CD14-positive monocyte (primary cell): ENCODE results near the gene CIRBP. TPM values are rescaled to one million over a fixed set of nuclear protein-coding genes. Genes with fewer than 3 reads are reported as not detected.

Experiments used
- DNase-seq, 3 donors: peaks; one replicate each; pipeline ENCODE4 v3.0.0-alpha.2; 2011 to 2022
- H2AFZ ChIP-seq: 2 replicates; pipeline ENCODE4 v1.6.0; 2012; ENCODE audit warnings: mild to moderate bottlenecking, low read depth, low read length, inconsistent platforms; ENCODE audit not compliant: insufficient read depth, poor library complexity, severe bottlenecking
- H3K27ac ChIP-seq, 2 donors: 1 replicate in 1 of 2; 2 replicates in 1 of 2; pipeline ENCODE4 v1.5.1; 2012 to 2013; ENCODE audit warnings: low read length in 2 of 2, control low read depth in 1 of 2, inconsistent platforms in 1 of 2, low read depth in 1 of 2, mild to moderate bottlenecking in 1 of 2
- H3K27me3 ChIP-seq, 2 donors: one replicate each; pipeline versions ENCODE4 v1.6.0 to v1.6.1; 2011 to 2013; ENCODE audit warnings: low read length in 2 of 2; ENCODE audit not compliant: control insufficient read depth in 2 of 2, insufficient read depth in 2 of 2
- H3K36me3 ChIP-seq, 2 donors: replicated peaks in 1 of 2; 1 replicate in 1 of 2; 2 replicates in 1 of 2; pipeline versions ENCODE4 v1.5.1 to v1.6.1; 2012 to 2013; ENCODE audit warnings: low read length in 2 of 2, control low read depth in 1 of 2, inconsistent platforms in 1 of 2, mild to moderate bottlenecking in 1 of 2; ENCODE audit not compliant: insufficient read depth in 2 of 2, control insufficient read depth in 1 of 2
- H3K4me1 ChIP-seq, 2 donors: 1 replicate in 1 of 2; 2 replicates in 1 of 2; pipeline versions ENCODE4 v1.5.1 to v1.6.1; 2012 to 2013; ENCODE audit warnings: low read length in 2 of 2, control low read depth in 1 of 2, inconsistent platforms in 1 of 2, mild to moderate bottlenecking in 1 of 2, moderate library complexity in 1 of 2; ENCODE audit not compliant: insufficient read depth in 2 of 2, control insufficient read depth in 1 of 2
- H3K4me2 ChIP-seq: replicated peaks from 2 replicates; pipeline ENCODE3; 2012; ENCODE audit warnings: low read length, moderate library complexity, mild to moderate bottlenecking; ENCODE audit not compliant: poor library complexity, severe bottlenecking; ENCODE audit errors: extremely low read depth
- H3K4me3 ChIP-seq, 3 experiments: fragments of 200-600 bp in 1 of 3; sonication (generic) in 1 of 3; replicated peaks in 1 of 3; 1 replicate in 2 of 3; 2 replicates in 1 of 3; pipeline ENCODE4 v1.5.1; 2011 to 2013; ENCODE audit warnings: low read length in 3 of 3, mild to moderate bottlenecking in 3 of 3, control low read depth in 2 of 3, low read depth in 2 of 3, inconsistent platforms in 1 of 3, moderate library complexity in 1 of 3
- H3K79me2 ChIP-seq: 2 replicates; pipeline ENCODE4 v1.6.0; 2012; ENCODE audit warnings: mild to moderate bottlenecking, control low read depth, inconsistent platforms, low read length, moderate library complexity; ENCODE audit not compliant: insufficient read depth
- H3K9ac ChIP-seq: 2 replicates; pipeline ENCODE4 v1.6.0; 2017; ENCODE audit warnings: low read length, mild to moderate bottlenecking; ENCODE audit not compliant: insufficient read depth, poor library complexity, severe bottlenecking
- H3K9me3 ChIP-seq, 2 donors: replicated peaks in 1 of 2; 1 replicate in 1 of 2; 2 replicates in 1 of 2; pipeline versions ENCODE4 v1.5.1 to v1.6.1; 2012 to 2013; ENCODE audit warnings: low read length in 2 of 2, control low read depth in 1 of 2; ENCODE audit not compliant: control insufficient read depth in 1 of 2, insufficient read depth in 1 of 2
- H4K20me1 ChIP-seq: 2 replicates; pipeline ENCODE4 v1.6.0; 2012; ENCODE audit warnings: mild to moderate bottlenecking, low read length, control low read depth, moderate library complexity; ENCODE audit not compliant: insufficient read depth
- H3K27ac Mint-ChIP-seq, 7 donors: one replicate each; pipeline ENCODE4 v1.8.0; 2020; ENCODE audit warnings: mild to moderate bottlenecking in 7 of 7, mixed read lengths in 7 of 7, moderate library complexity in 6 of 7, inconsistent platforms in 2 of 7
- H3K27me3 Mint-ChIP-seq, 3 donors: one replicate each; pipeline ENCODE4 v1.8.0; 2021 to 2022; ENCODE audit warnings: low read depth in 3 of 3, mild to moderate bottlenecking in 3 of 3, mixed read lengths in 3 of 3, moderate library complexity in 3 of 3, inconsistent platforms in 1 of 3
- H3K36me3 Mint-ChIP-seq, 2 donors: one replicate each; pipeline ENCODE4 v1.8.0; 2020; ENCODE audit warnings: mixed read lengths in 2 of 2, inconsistent platforms in 1 of 2, mild to moderate bottlenecking in 1 of 2
- H3K4me1 Mint-ChIP-seq: one replicate; pipeline ENCODE4 v1.8.0; 2020; ENCODE audit warnings: mild to moderate bottlenecking, mixed read lengths
- H3K4me3 Mint-ChIP-seq, 2 donors: one replicate each; pipeline ENCODE4 v1.8.0; 2020; ENCODE audit warnings: mild to moderate bottlenecking in 2 of 2, mixed read lengths in 2 of 2, moderate library complexity in 1 of 2
- H3K9me3 Mint-ChIP-seq, 7 donors: one replicate each; pipeline ENCODE4 v1.8.0; 2020 to 2022; ENCODE audit warnings: mixed read lengths in 7 of 7, mild to moderate bottlenecking in 6 of 7, moderate library complexity in 6 of 7, inconsistent platforms in 2 of 7
- CTCF ChIP-seq: fragments of 200-600 bp; IDR thresholded peaks from one replicate; pipeline ENCODE4 v1.8.0; 2022; ENCODE audit warnings: antibody characterized with exemption, mild to moderate bottlenecking
- WGBS: methylation state at CpG from one replicate; pipeline ENCODE4 v1.1.5; 2013; ENCODE audit warnings: missing lambda C conversion rate; ENCODE audit not compliant: insufficient coverage; 5-methylcytosine and 5-hydroxymethylcytosine counted together
- intact Hi-C, 2 donors: fragments of 100-400 bp; cut with micrococcal nuclease; formaldehyde crosslinking; loops; one replicate each; pipeline versions ENCODE4 v1.15.0 to v1.15.1; 2023
- polyA plus RNA-seq, 3 donors: library from polyadenylated mRNA; depleted of rRNA in 1 of 3; unstranded in 2 of 3; stranded (reverse) in 1 of 3; fragments of 300-500 nt in 2 of 3; fragments of >200 nt in 1 of 3; fragmentation: Illumina TruSeq in 2 of 3; gene quantifications; 1 replicate in 2 of 3; 2 replicates in 1 of 3; pipeline ENCODE4 v1.2.3, GENCODE V29; 2012 to 2021

The CIRBP gene
- polyA plus RNA-seq, 3 donors = 39.6 to 600 (median 51.1) TPM

DNA sequence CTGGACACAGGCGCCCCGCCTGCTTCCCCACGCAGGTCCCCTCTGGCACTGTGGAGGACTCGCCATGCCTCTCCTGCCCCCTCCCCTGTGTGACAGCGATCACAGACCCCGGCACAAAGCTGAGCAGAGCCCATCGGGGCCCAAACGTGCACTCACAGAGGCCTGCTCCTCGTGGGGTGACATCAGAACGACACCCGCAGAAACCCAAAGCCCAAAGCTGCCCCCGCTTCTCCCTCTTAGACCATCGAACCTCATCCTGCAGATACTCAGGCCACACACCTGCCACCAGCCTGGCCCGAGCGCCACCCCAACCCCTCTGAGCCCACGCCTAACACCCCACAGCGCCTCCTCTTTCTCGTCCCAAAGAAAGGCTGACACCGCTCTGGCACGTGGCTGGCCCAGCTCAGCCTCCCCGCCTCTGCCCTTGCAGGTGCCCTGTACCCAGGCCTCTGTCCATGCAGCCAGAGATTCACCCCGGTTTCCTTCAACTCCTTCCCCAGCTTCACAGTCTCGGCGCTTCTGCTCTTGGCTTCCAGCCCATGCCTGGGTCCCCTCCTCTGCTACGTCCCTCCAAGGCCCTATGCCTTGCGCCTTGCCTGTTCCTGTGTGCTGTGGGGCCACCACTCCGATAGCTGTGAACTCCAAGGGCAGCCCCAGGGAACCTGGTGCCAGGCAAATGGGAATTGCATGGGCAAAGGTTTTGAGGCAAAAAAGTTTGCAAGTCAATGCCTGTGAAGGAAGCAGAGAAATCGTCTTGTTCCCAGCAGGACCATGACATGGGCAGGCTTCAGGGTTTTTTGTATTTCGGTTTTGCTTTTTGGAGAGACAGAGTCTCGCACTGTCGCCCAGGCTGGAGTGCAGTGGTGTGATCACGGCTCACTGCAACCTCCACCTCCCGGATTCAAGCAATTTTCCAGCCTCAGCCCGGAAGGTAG lies 30.5 kb upstream of the CIRBP start:
- Histone ChIP-seq H3K27me3 (peaks cover 11 to 43% of the 10 kb centered on the region in 2 donors), H3K27ac (no peak overlapping the region), H3K9me3 (no peaks in the 10 kb centered on the region), H3K4me1 (peaks cover 41 to 57% of the 10 kb centered on the region in 2 donors), H3K4me2 (peak overlapping the region; percentile 53), H3K79me2 (peaks cover 17% of the 10 kb centered on the region), H2AFZ (no peak overlapping the region), H4K20me1 (peaks cover 24% of the 10 kb centered on the region), H3K9ac (no peak overlapping the region), H3K4me3 (peak overlapping the region in 1 of 3 experiments; percentile 46), H3K36me3 (no peaks in the 10 kb centered on the region)
- H3K4me1 Mint-ChIP-seq = peaks cover 40% of the 10 kb centered on the region
- WGBS = 60% methylated on average over 31 of the region's 34 CpGs
- peaks cover 30 to 56% (median 38%) of the 10 kb centered on the region in 3 donors for H3K27me3 Mint-ChIP-seq
- H3K9me3 Mint-ChIP-seq = peaks cover 0 to 12% (median 2%) of the 10 kb centered on the region in 7 donors
- DNase-seq = no peak
- peaks cover 3 to 11% of the 10 kb centered on the region in 2 donors for H3K36me3 Mint-ChIP-seq
- peak overlapping the region; percentile 73 to 89 for H3K4me3 Mint-ChIP-seq
- no peak for TF ChIP-seq CTCF
- intact Hi-C loops = loop anchor here in 1 of 2 donors (5.0 kb wide), 1 partner anchor 36 kb away; no protein-coding TSS in a partner anchor
- H3K27ac Mint-ChIP-seq = peak overlapping the region in 5 of 7 donors; percentile 3 to 75 (median 56)

DNA sequence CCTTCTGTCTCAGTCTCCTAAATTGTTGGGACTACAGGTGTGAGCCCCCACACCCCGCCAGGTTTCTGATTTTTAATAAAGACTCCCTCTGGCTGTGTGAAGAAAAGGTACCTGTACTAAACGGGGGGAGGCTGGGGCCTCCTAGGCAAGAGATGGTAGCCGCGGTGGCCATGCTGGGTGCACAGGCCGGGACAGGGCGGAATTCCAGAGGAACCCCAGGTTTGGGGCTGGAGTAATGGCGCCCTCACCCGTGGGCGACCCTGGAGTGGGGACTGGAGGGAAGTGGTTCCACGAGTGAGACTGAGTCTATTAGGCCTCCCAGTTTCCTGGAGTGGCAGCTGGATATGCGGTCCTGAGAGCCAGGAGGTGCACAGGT lies 29.7 kb upstream of the CIRBP start:
- H4K20me1 ChIP-seq = peaks cover 31% of the 10 kb centered on the region
- peak overlapping the region in 1 of 2 donors; percentile 89 for H3K4me3 Mint-ChIP-seq
- DNase-seq = no peak
- H3K9ac ChIP-seq = no peak overlapping the region
- H3K9me3 ChIP-seq = no peaks in the 10 kb centered on the region
- peaks cover 0 to 12% (median 2%) of the 10 kb centered on the region in 7 donors for H3K9me3 Mint-ChIP-seq
- peaks cover 24% of the 10 kb centered on the region for H3K79me2 ChIP-seq
- H3K27ac Mint-ChIP-seq = peak overlapping the region in 4 of 7 donors; percentile 48 to 78 (median 62)
- H3K4me2 ChIP-seq = peak overlapping the region; percentile 95
- H3K36me3 ChIP-seq = no peaks in the 10 kb centered on the region
- H3K27me3 Mint-ChIP-seq = peaks cover 28 to 51% (median 38%) of the 10 kb centered on the region in 3 donors
- H3K27me3 ChIP-seq = peaks cover 11 to 43% of the 10 kb centered on the region in 2 donors
- WGBS = 77% methylated on average over 9 of the region's 11 CpGs
- intact Hi-C loops = loop anchor here in 1 of 2 donors (5.0 kb wide), 1 partner anchor 37 kb away; no protein-coding TSS in a partner anchor
- H3K4me1 ChIP-seq = peaks cover 49 to 65% of the 10 kb centered on the region in 2 donors
- H3K4me3 ChIP-seq = no peak overlapping the region
- H2AFZ ChIP-seq = no peak overlapping the region
- H3K27ac ChIP-seq = no peak overlapping the region
- no peak for TF ChIP-seq CTCF
- peaks cover 3 to 11% of the 10 kb centered on the region in 2 donors for H3K36me3 Mint-ChIP-seq
- peaks cover 40% of the 10 kb centered on the region for H3K4me1 Mint-ChIP-seq
